AG10803 (cell line): ENCODE measurements around the gene BAIAP2L2.
A peak's percentile ranks its signal among the peaks of the same experiment; 100 is the strongest.

Experiments
- DNase-seq: peaks from one replicate; pipeline ENCODE4 v3.0.0; 2010; ENCODE audit warnings: low read depth
- H3K4me3 ChIP-seq: 2 replicates; pipeline ENCODE4 v1.5.1; 2011; ENCODE audit warnings: mild to moderate bottlenecking, low read length, control low read depth
- CTCF ChIP-seq: conservative IDR thresholded peaks from 2 replicates; pipeline ENCODE4 v1.5.1; 2011; ENCODE audit warnings: mild to moderate bottlenecking, low read length, control low read depth, inconsistent platforms

BAIAP2L2 gene

GRCh38 chr22:38062791-38063190, 47.7 kb downstream of the BAIAP2L2 start:
- TF ChIP-seq CTCF, result no peak
- H3K4me3 ChIP-seq, result no peak overlapping the region
- no peak for DNase-seq

- peak; percentile 88 for DNase-seq
- peak within 1 kb of the TSS; percentile 76 for H3K4me3 ChIP-seq
- TF ChIP-seq CTCF, result no peak
Measured at GRCh38 chr22:38056969-38057891, 53.3 kb downstream of the BAIAP2L2 start, which contains the start of gene PICK1. Gene PICK1 (plus strand): TSS chr22:38057404. CDS start chr22:38057810, 406 bp downstream.

- peak; percentile 63 for DNase-seq
- no peak overlapping the region for H3K4me3 ChIP-seq
- TF ChIP-seq CTCF, result peak; percentile 69
Measured at GRCh38 chr22:38051900-38052862, 58.3 kb downstream of the BAIAP2L2 start.

GRCh38 chr22:38051261-38051660, 59.2 kb downstream of the BAIAP2L2 start:
- no peak overlapping the region for H3K4me3 ChIP-seq
- no peak for TF ChIP-seq CTCF
- no peak for DNase-seq

- TF ChIP-seq CTCF, result no peak
- H3K4me3 ChIP-seq, result no peak overlapping the region
- no peak for DNase-seq
Measured at GRCh38 chr22:38050720-38051119, 59.8 kb downstream of the BAIAP2L2 start.

GRCh38 chr22:38049812-38050619, 60.5 kb downstream of the BAIAP2L2 start:
- no peak for DNase-seq
- no peak for TF ChIP-seq CTCF
- H3K4me3 ChIP-seq, result no peak overlapping the region
